NCI-H82 treated with DMSO at 0.1 percent for 48 hours (cell line): Measurements from ENCODE around the gene SPRY1.

Experiments
- DNase-seq: peaks from one replicate; lab custom pipeline; 2025; ENCODE audit not compliant: unreplicated experiment; lab: John Stamatoyannopoulos, UW

The SPRY1 gene

DNA sequence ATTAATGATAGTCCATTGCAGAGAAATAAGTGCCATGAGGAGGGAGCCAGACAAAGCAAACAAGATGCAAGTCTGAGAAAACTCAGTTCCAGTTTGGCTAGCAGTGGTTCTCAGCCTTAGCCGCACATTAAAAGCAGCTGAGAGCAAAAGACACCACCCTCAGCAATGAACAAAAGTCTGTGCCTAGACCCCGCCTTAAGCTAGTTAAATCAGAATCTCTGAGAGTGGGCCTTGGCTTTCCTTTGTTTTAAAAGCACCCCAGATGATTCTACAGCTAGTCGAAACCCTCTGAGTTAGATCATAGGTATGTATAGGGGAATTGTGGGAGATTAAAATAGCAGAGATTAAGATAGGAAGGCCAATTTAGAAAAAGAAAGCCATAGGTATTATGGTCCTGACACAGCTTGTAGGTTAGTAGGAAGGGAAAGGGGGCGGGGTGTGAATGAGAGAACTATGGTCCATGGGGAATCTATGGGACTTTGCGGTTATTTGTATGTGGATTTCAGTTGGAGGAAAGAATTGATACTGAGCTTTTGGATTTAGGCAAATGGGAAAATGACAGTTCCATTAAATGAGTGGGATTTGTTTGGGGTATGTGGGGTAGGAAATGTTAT, 12.0 kb downstream of the SPRY1 start:
- no peak for DNase-seq

DNA sequence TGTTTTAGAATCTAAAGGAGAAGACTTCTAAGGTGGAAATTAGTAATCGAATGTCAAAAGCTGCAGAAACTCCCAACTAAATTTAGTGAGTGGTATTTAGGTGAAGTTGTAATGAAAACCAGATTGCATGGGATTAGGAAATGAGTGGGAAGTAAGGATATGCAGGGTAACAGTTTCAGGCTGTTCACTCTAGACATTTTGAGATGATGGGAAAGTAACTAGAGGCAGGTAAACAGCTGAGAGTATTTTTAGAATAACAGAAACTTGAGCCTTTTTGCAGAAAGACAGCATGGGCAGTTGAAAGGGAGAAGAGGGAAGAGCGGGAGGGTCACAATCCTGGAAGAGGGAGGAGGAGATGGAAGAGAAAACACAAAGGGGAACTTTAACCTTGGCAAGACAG, 12.7 kb downstream of the SPRY1 start:
- DNase-seq: no peak

DNA sequence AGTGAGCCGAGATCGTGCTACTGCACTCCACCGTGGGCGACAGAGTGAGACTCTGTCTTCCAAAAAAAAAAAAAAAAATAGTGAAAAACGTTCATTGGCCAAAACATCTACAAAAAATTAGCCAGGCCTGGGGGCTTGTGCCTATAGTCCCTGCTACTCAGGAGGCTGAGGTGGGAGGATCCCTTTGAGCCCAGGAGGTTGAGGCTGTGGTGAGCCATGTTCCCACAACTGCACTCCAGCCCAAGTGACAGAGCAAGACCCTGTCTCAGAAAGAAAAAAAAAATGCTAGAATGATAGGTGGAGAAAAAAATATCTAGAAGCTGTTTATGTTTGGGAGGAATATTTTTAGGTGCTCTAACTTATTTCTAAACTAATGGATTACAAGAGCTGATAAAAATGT, 14.9 kb downstream of the SPRY1 start:
- DNase-seq: no peak

- DNase-seq: no peak
These were observed 15.5 kb downstream of the SPRY1 start for GRCh38 chr4:123412091-123412505.

DNA sequence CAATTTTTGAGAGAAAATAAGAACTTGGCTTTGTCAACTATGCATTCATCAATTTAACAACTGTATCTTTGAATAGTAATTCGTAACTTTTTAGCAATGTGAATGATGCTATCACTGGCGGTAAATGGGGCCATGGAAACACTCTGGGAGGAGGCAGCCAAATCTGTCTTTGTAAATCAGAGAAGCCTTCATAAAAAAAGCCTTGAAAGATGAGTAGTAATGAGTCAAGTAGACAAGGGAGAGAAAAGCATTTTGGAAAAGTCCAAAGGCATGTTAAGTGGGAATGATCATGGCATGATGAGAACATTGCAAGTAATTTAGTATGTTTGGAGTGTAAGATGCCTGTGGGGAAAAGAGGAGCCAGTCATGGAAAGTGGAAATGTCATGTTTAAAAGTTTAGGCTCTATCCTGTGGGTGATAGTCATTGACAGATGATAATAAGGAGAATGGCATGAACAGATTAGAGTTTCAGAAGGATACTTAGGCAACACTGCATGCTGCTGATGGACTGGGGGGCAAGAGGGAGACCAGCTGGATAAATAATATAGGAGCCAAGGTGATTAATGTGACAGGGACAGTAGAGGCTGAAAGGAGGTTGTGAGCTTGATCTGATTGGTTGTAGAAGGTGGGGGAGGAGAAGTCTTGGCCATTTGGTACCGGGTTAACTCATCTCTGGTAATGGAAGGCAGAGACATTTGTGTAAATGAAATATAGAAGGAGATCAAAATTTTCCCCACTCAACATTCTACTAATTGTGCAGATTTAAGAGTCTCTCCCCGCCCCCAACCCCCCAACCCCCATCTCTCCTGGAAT, 16.3 kb downstream of the SPRY1 start:
- DNase-seq: no peak

DNA sequence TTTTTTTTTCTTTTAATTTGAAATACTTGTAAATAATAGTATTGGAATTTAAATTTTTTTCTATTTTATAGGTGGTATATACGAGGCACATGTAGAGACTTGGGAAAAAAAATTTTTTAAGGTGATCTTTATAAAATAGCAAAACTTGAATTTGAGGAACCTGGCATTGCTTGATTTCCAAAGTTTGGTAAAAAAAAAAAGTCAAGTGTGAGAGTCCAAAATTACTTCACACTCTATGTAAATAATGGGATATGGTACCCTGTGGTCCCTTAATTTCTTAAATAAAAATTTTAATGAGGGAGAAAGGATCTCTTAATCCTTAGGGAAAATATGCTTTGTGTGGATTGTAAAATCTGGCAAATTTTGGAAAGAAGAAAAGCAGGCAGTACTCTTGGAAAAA, 19.0 kb downstream of the SPRY1 start:
- DNase-seq: no peak

DNA sequence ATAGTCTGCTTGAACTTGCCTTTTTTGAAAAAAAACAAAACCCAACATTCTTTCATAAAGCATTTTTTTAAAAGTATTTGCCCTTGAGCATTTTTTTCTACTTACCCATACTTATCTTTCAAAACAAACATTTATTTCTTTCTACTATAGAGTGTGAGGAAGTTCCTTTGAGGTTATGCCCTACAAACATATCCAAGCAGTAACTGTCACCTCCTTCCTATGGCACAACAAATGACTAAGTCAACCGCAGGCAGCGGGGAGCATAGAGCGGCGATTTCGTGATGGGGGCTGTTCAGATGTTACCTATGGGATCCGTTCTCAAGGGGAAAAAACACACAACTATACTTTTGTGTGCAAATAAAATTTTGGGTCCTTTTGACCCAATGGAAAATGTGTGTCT, 19.4 kb downstream of the SPRY1 start:
- no peak for DNase-seq

DNA sequence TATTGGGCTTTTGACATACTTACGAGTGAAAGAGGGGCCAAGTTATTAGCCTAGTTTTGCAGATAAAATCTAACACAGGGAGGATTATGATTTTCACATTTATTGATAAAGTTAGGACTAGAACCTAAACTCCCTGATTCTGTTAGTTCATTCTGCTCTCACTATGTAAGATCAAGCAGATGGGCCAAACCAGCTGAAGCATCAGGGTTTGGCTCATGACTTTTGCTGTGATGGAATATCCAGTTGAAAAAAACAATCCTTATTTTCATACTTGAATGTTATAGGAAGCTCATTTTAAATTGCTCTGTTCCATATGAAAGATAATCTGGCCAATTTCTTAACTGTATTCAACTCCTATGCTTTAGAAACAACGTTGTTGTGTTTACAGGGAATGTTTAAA, 21.2 kb downstream of the SPRY1 start:
- no peak for DNase-seq

GRCh38 chr4:123418351-123418931, 21.8 kb downstream of the SPRY1 start:
- DNase-seq: no peak

DNA sequence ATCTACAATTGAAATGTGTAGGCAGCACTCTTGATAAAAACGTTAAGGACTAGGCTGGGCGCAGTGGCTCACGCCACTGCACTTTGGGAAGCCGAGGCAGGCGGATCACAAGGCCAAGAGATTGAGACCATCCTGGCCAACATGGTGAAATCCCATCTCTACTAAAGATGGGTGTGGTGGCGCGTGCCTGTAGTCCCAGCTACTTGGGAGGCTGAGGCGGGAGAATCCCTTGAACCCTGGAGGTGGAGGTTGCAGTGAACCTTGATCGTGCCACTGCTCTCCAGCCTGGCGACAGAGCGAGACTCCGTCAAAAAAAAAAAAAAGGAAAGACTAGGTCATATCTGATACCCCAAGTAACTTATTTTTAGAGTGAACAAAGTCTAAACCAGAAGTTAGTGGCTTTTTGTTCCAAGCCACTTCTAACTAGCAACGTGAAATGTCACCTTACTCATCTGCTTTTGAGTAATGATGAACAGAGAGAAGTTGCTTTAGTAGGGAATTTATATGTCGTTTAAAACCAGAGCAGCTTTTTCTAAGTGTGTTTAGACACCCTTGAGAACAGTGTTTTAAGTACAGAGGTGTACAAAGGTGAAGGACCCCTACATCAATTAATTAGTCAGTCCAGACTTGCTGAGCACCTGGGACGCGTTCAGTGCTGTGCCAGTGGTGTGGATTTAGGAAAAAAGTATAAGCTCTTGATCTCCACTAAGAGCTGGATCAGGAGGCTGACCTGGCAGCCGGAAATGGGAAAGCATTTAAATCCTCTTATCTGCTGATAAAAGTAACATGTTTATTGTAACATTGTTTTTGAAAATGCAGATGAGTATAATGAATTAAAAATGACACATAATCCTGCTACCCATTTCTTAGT, 23.5 kb downstream of the SPRY1 start:
- no peak for DNase-seq

DNA sequence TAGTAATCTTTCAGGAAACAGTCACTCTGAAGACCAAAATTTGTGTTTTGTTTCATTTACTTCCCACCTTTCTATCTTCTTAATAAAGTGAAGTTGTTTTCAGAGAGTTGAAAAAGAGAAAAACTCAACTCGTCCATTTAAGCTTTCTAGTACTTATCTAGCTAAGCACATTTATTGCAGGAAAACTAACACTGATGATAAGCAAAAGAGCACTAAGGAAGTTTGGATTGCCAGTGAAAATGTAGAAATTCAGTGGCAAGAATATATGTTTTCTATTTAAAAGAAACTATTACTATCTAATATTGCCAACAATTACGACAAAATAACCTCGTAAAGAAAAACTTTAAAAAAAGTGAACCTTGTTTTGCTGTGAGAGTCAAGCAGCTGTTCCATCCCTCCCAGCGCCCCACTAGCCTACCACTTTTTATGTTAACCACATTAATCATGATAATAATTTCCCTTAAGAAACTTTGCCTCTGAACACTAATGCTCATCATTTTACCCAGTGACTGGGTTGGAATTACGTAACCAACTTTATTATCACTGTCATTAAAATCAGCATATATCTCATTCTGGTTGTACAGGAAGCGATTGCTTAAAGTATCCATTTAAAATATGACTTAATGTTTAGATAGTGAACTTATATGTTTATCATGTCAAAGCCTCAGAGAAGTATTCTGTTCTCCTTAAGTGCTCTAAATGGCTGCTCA, 24.8 kb downstream of the SPRY1 start:
- DNase-seq: no peak

- no peak for DNase-seq
These were observed 25.6 kb downstream of the SPRY1 start for GRCh38 chr4:123421937-123422781.

DNA sequence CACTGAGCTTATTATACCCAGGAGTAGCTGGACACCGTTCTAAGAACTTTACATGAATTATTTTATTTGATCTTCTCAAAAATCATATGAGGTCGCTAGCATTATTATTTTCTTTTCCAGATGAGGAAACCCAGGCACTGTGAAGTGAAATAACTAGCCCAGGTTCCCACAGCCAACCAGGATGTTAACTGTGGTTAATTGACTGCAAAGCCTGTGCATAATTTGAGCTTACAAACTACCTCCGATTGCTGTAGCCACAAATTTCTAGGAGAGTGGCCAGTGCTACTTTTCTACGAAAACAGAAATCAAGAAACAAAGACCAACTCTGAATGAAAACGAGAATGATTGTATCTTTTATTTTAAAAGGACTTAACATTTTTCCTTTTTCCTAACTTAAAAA, 27.2 kb downstream of the SPRY1 start:
- DNase-seq: no peak

GRCh38 chr4:123427951-123428350, 31.4 kb downstream of the SPRY1 start:
- no peak for DNase-seq

- DNase-seq: no peak
These were observed 33.4 kb downstream of the SPRY1 start for GRCh38 chr4:123430031-123430430.

- DNase-seq: no peak
These were observed 33.9 kb downstream of the SPRY1 start for GRCh38 chr4:123430501-123430900.

DNA sequence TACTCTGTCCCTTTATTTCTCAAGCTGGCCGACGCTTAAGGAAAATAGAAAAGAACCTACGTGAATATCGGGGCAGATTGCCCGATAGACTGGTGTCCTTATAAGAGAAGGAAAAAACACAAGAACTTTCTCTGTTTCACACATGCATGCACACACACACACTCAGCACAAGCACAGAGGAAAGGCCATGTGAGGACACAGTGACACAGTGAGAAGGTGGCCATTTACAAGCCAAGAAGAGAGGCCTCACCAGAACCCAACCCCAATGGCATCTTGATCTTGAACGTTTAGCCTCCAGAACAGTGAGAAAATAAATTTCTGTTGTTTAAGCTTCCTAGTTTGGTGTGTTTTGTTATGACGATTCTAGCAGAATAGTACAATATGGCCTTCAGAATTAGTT, 37.0 kb downstream of the SPRY1 start:
- DNase-seq: no peak

DNA sequence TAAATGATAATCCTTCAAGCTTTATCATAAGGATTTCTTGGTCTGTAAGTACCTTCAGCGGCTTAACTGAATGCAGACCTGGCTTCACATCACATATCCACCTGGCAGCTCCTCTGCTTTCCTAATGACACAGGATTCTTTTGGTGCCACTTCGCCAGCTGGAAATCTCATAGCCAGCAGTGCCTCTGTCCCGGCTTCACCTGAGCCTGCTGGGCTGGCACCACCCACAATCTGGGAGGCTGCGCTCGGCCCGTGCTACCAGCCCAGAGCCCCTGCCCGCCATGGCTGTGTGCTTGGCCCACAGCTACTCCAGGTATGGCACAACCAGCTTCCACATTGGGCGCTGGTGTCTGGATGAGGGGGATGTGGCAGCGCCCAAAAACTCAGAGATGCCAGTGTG, 37.4 kb downstream of the SPRY1 start:
- no peak for DNase-seq

- DNase-seq: no peak
These were observed 38.9 kb downstream of the SPRY1 start for GRCh38 chr4:123435246-123436113.
